Calu3 (cell line): Measurements from ENCODE around the gene TMEM204. TPM values are rescaled to one million over a fixed set of nuclear protein-coding genes. Genes with fewer than 3 reads are reported as not detected.
"Not testable (repeated sequence)": the region's sequence is repeated elsewhere in the genome, so short reads cannot be mapped to it uniquely, and the experiment has no call there.

Experiments
- BruUV-seq: library from RNA; stranded (reverse); fragments of 400-500 nt; replicated peaks from 2 replicates; lab custom pipeline; 2021; lab: Mats Ljungman, UMichigan
- CTCF ChIA-PET: fragments of 300-600 bp; sonication (Branson Sonifier 250); formaldehyde crosslinking; loops from one replicate; lab custom pipeline; 2022; ENCODE audit warnings: antibody characterized with exemption; lab: Charles Lee
- DNase-seq: peaks from one replicate; pipeline ENCODE4 v3.0.0; 2022
- H3K27ac Mint-ChIP-seq: one replicate; pipeline ENCODE4 v1.8.0; 2022; ENCODE audit warnings: mixed read lengths; ENCODE audit not compliant: unreplicated experiment
- H3K27me3 Mint-ChIP-seq: one replicate; pipeline ENCODE4 v1.8.0; 2022; ENCODE audit warnings: mixed read lengths; ENCODE audit not compliant: unreplicated experiment
- H3K36me3 Mint-ChIP-seq: one replicate; pipeline ENCODE4 v1.8.0; 2022; ENCODE audit warnings: mild to moderate bottlenecking, moderate library complexity, mixed read lengths; ENCODE audit not compliant: insufficient read depth, unreplicated experiment
- H3K4me1 Mint-ChIP-seq: one replicate; pipeline ENCODE4 v1.8.0; 2022; ENCODE audit warnings: mild to moderate bottlenecking, low read depth, mixed read lengths; ENCODE audit not compliant: unreplicated experiment
- H3K4me3 Mint-ChIP-seq: one replicate; pipeline ENCODE4 v1.8.0; 2022; ENCODE audit warnings: mild to moderate bottlenecking, low read depth, moderate library complexity, mixed read lengths; ENCODE audit not compliant: unreplicated experiment
- H3K9me3 Mint-ChIP-seq: one replicate; pipeline ENCODE4 v1.8.0; 2022; ENCODE audit warnings: low read depth, mixed read lengths; ENCODE audit not compliant: unreplicated experiment
- intact Hi-C: fragments of 100-400 bp; cut with micrococcal nuclease; formaldehyde crosslinking; loops from one replicate; pipeline ENCODE4 v1.10.0; 2022; ENCODE audit not compliant: unreplicated experiment
- total RNA-seq: library from RNA; stranded (reverse); gene quantifications from 2 replicates; pipeline ENCODE4 v1.2.3, GENCODE V29; 2022
- TF ChIP-seq, protein P1 (sequence below): fragments of 200-600 bp; IDR thresholded peaks from one replicate; pipeline ENCODE4 v1.8.0; 2022; ENCODE audit warnings: antibody characterized with exemption; ENCODE audit not compliant: unreplicated experiment

The TMEM204 gene
- total RNA-seq, 1 experiment from 2014 or later: not detected

DNA sequence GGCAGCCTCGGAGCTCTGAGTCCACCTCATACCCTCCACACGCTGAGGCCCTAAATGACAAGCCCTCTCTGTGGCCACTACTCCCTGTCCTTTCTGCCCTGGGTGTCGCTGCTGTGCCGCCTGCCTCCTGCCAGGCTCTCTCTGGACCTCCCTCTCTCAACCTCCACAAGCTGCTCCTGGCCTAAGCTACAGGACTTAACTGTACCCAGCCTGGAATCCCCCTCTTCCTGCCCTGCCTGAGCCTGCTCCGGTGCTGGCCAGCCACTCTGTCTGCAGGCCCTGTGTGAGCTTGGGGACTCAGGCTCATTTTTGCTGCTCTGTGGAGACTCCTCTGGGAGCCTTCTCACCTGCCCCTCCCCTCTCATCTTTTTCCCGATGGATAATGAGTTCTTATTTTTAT is 56.9 kb downstream of the TMEM204 start:
- BruUV-seq: no TSS peak
- TF ChIP-seq, protein P1, sequence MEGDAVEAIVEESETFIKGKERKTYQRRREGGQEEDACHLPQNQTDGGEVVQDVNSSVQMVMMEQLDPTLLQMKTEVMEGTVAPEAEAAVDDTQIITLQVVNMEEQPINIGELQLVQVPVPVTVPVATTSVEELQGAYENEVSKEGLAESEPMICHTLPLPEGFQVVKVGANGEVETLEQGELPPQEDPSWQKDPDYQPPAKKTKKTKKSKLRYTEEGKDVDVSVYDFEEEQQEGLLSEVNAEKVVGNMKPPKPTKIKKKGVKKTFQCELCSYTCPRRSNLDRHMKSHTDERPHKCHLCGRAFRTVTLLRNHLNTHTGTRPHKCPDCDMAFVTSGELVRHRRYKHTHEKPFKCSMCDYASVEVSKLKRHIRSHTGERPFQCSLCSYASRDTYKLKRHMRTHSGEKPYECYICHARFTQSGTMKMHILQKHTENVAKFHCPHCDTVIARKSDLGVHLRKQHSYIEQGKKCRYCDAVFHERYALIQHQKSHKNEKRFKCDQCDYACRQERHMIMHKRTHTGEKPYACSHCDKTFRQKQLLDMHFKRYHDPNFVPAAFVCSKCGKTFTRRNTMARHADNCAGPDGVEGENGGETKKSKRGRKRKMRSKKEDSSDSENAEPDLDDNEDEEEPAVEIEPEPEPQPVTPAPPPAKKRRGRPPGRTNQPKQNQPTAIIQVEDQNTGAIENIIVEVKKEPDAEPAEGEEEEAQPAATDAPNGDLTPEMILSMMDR: no peak
- Mint-ChIP-seq H3K4me1 (no peaks in the 10 kb centered on the region), H3K36me3 (peaks cover 13% of the 10 kb centered on the region), H3K9me3 (no peaks in the 10 kb centered on the region), H3K4me3 (no peak overlapping the region), H3K27ac (no peak overlapping the region), H3K27me3 (no peaks in the 10 kb centered on the region)
- no peak for DNase-seq
- CTCF ChIA-PET: interaction anchor here (0.8 kb wide), 1 partner anchor 21 kb away, joined by 4 read pairs; the partner anchor contains the start of gene IFT140
- intact Hi-C loops: no loop called here

DNA sequence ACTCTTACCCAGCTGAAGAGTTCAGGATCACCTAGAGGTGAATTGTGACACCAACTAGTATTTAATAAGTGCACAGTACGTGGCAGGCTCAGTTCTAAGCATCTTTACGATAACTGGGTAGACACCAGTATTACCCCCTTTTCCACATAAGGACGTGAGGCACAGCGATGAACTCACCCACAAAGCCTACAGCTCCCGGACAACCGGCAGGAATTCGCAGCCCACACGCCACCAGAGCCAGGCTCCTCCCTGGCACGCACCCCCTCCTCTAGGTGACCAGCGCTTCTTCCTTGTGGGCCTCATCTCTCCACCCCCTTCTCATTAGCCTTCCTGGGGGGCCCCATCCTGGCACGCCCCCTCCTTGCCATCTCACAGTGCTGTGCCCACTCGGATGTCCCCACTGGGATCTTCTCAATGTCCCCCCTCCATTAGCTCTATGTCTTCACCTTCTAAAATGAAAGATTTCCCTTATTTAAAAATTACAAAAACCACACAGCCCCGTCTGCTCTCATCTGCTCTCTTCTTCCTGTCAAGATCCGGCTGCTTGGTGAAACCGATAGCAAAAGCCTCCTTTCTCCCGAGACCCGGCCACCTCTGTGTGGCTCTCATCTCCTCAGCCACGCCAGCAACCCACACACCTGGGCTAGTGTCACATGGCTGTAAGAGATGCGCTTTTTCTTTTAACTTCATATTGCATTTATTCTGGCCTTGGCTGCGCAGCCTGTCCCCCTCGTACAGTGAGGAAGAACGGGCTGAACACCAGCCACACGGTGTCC is 57.7 kb downstream of the TMEM204 start:
- TF ChIP-seq, protein P1: no peak
- CTCF ChIA-PET: no interaction called here
- no peak overlapping the region for H3K27ac Mint-ChIP-seq
- peaks cover 13% of the 10 kb centered on the region for H3K36me3 Mint-ChIP-seq
- intact Hi-C loops: no loop called here
- no peak for DNase-seq
- H3K4me1 Mint-ChIP-seq: no peaks in the 10 kb centered on the region
- no peaks in the 10 kb centered on the region for H3K27me3 Mint-ChIP-seq
- no peak overlapping the region for H3K4me3 Mint-ChIP-seq
- no peaks in the 10 kb centered on the region for H3K9me3 Mint-ChIP-seq
- BruUV-seq: no TSS peak

DNA sequence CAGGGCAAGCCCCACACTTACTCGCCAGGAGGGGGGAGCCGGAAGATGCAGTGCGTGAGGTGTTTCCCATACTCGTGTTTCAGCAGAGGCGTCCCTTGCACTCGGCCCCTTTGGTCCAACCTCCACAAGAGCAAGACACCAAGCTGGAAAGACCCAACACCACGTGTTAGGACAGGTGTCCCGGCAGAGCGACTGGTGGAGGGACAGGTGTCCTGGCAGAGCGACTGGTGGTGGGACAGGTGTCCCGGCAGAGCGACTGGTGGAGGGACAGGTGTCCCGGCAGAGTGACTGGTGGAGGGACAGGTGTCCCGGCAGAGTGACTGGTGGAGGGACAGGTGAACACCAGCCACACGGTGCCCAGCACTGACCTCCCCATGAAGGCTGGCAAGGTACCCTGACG is 59.0 kb downstream of the TMEM204 start:
- BruUV-seq: no TSS peak
- Mint-ChIP-seq H3K9me3 (no peaks in the 10 kb centered on the region), H3K27ac (no peak overlapping the region), H3K27me3 (no peaks in the 10 kb centered on the region), H3K4me3 (no peak overlapping the region), H3K4me1 (no peaks in the 10 kb centered on the region), H3K36me3 (peaks cover 10% of the 10 kb centered on the region)
- CTCF ChIA-PET: no interaction called here
- intact Hi-C loops: no loop called here
- DNase-seq: no peak
- TF ChIP-seq, protein P1: no peak

DNA sequence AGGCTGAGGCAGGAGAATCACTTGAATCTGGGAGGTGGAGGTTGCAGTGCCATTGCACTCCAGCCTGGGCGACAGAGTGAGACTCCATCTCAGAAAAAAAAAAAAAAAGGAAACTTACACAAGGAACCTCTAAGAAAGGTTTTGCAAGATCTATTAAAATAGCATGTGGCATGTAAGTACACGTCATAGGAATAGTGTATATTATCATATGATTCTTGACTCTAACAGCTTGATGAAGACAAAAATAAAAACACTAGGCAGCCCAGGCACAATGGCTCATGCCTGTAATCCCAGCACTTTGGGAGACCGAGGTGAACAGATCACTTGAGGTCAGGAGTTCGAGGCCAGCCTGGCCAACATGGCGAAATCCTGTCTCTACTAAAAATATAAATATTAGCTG is 62.0 kb downstream of the TMEM204 start:
- CTCF ChIA-PET: interaction anchor here (0.7 kb wide), 1 partner anchor 38 kb away, joined by 4 read pairs; no protein-coding TSS in a partner anchor
- H3K4me3 Mint-ChIP-seq, H3K27ac Mint-ChIP-seq, intact Hi-C loops, H3K36me3 Mint-ChIP-seq, H3K27me3 Mint-ChIP-seq, DNase-seq, BruUV-seq, H3K4me1 Mint-ChIP-seq, H3K9me3 Mint-ChIP-seq: not testable (repeated sequence)

DNA sequence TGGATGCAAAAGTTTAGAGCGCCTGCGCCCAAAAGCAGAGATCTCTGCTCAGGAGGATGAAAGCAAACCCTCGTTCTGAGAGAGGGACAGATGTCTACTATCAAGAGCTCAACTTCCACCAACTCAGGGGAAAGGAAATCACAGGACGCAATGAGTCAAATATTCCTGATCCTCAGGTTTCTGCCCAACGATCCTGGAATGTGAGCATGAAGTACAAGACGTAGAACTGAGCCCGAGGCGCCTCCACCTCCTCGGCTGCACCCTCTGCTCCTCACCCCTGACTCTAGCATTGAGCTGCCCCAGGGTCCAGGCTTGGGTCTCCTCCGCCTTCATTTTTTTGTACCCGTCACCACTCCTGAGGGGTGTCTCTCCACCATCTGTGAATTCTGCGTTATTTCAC is 63.0 kb downstream of the TMEM204 start:
- DNase-seq: no peak
- Mint-ChIP-seq H3K27me3 (no peaks in the 10 kb centered on the region), H3K4me3 (no peak overlapping the region), H3K9me3 (no peaks in the 10 kb centered on the region), H3K27ac (no peak overlapping the region), H3K4me1 (no peaks in the 10 kb centered on the region), H3K36me3 (peaks cover 8% of the 10 kb centered on the region)
- TF ChIP-seq, protein P1: no peak
- intact Hi-C loops: no loop called here
- BruUV-seq: no TSS peak
- CTCF ChIA-PET: no interaction called here
